Subcutaneous adipose tissue (tissue), 4 donors: Measurements from ENCODE around the gene VMP1. TPM values are rescaled to one million over a fixed set of nuclear protein-coding genes. Genes with fewer than 3 reads are reported as not detected.

ENCODE experiments used
- total RNA-seq, 4 donors: library from RNA; depleted of rRNA; stranded (reverse); fragments of >200 nt; gene quantifications; one replicate each; pipeline ENCODE4 v1.1.0, GENCODE V29; 2016
- TF ChIP-seq, protein P1 (sequence below): fragments of 450-650 bp; IDR thresholded peaks from one replicate; pipeline ENCODE4 v1.5.1; 2016; ENCODE audit warnings: low read depth, mild to moderate bottlenecking, control low read depth, antibody characterized with exemption, moderate library complexity

Gene VMP1
- total RNA-seq, 4 donors from 2014 or later: 94.2 to 332 (median 246) TPM

DNA sequence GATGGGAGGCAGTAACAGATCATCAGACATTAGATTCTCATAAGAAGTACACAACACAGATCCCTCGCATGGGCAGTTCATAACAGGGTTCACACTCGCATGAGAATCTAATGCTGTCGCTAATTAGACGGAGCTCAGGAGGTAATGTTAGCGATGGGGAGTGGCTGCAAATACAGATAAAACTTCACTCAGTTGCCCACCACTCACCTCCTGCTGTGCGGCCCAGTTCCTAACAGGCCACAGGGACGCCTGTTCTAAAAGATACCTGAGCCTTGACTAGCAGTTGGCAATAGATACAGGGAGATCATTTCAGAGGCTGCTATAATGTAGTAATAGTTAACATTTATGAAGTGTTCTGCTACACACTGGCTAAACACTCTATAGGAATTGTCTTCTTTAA, 5.2 kb upstream of the VMP1 start:
- TF ChIP-seq, protein P1, sequence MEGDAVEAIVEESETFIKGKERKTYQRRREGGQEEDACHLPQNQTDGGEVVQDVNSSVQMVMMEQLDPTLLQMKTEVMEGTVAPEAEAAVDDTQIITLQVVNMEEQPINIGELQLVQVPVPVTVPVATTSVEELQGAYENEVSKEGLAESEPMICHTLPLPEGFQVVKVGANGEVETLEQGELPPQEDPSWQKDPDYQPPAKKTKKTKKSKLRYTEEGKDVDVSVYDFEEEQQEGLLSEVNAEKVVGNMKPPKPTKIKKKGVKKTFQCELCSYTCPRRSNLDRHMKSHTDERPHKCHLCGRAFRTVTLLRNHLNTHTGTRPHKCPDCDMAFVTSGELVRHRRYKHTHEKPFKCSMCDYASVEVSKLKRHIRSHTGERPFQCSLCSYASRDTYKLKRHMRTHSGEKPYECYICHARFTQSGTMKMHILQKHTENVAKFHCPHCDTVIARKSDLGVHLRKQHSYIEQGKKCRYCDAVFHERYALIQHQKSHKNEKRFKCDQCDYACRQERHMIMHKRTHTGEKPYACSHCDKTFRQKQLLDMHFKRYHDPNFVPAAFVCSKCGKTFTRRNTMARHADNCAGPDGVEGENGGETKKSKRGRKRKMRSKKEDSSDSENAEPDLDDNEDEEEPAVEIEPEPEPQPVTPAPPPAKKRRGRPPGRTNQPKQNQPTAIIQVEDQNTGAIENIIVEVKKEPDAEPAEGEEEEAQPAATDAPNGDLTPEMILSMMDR: no peak

DNA sequence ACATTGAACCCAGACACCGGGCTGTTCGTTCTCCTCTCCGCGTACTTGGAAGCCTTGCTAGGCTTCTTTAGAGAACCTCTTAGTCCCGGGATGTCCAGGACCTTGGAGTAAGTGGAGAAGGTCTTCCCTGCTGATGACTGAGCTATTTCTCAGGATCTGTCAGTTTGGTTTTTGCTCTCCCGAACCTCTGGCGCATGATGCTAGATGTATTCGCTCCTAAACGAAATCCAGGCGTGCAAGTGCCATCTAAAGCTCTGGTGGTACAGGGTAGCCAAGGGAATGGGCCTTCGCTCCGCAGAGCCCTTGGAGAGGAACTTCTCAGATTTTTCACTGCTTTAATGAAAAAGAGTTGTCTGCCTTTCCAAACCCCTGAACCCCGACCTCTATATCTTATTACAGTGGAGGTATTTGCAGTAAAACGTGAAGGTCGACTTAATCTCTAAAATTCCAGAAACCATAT, 547 bp downstream of the VMP1 start:
- TF ChIP-seq, protein P1: no peak

DNA sequence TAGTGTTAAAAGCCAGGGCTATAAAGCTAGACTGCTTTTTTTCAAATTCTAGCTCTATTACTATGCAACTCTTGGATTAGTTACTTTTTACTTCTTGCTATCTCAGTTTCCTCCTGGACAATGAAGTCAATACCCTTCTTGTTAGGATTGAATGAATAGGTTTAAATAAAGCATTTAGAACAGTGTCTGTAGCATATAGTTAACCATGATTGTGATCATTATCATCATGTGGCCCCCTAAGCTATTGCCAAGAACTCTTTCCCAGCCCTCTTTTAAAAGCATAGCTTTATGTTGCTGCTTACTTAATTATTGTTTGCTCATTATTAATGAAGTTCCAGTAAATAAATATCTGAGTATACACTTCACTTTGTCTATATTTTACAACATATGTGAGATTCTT, 4.5 kb downstream of the VMP1 start:
- TF ChIP-seq, protein P1: no peak

DNA sequence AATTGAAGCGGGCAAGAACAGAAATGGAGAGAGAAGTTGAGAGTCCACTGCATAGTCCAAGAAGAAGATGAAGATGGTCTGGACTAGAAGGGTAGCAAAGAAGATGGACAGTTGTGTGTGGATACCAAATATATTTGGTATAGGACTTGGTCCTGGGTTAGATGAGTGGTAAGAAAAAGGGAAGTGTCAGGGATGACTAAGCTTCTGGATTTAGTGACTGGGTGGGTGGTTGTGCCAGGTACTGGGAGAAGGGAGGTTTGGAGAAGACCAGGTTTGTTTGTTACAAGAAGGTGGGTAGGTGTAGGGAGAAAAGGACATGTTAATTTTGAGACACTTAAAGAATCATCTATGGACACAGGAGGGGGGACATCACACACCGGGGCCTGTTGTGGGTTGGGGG, 5.4 kb downstream of the VMP1 start:
- TF ChIP-seq, protein P1: no peak

DNA sequence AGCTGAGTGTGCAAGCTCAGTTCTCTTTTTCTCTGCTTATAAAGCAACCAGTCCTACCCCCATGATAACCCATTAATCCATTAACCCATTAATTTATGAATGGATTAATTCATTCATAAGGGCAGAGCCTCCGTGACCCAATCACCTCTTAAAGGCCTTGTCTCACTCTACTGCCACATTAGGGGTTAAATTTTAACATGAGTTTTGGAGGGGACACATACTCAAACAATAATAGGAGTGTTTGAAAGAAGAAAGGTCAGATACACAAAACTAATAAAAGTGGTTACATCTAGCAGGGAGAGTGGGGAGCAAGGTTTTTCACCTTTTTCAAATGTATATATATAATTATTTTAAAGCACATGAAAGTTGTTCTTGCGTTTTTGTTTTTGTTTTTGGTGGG, 6.8 kb downstream of the VMP1 start:
- TF ChIP-seq, protein P1: no peak

DNA sequence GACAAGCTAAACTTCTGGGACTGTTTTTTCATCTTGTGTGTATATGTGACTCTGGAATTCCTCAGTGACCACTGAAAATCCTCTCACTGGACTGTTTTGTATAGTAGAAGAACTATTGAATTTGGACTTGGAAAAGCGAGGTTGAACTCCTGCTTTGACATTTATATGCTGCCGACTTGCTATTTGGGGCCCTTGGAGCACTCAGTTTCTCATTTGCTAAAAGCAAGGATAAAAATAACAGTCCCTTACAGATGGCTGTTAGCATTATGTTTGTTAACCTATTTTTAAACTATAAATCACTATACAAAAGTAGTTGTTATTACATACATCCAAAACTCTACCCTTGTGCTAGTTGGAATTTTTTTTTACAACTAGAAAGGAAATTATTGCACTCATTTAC, 9.0 kb downstream of the VMP1 start:
- TF ChIP-seq, protein P1: no peak

DNA sequence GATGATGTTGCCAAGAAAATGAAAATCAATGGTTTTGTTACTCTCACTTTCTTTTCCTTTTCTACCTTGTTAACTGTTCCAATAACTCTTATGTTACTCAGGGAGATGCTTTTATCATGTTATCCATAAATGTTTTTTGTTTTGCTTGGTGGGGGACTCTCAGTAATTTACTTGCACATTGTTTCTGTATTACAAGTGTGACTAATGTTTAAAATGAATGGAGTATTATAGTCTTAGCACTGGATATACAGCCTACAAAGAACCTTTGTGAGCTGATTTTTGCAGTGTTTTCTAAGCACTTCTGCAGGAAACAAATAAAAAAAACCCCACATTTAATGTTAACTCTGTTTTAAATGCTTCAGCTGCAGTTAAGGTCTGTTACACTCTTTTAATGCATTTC, 12.1 kb downstream of the VMP1 start:
- TF ChIP-seq, protein P1: no peak

DNA sequence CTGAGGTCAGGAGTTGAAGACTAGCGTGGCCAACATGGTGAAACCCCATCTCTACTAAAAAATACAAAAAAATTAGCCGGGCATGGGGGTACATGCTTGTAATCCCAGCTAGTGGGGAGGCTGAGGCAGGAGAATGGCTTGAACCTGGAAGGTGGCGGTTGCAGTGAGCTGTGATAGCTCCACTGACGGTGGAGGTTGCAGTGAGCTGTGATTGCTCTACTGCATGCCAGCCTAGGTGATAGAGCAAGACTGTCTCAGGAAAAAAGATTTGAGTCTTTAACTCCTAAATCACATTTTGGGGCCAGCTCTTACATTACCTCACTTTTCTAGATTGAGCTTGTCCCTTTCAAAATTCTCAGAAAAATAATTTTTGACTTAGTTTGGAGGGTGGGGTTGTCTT, 15.2 kb downstream of the VMP1 start:
- TF ChIP-seq, protein P1: no peak
